Esophagus muscularis mucosa (tissue), 4 donors: ENCODE measurements around the gene DMAC2L.

Experiments
- CTCF ChIP-seq, 3 experiments: fragments of 200-600 bp in 2 of 3; fragments of 450-650 bp in 1 of 3; sonication (generic) in 2 of 3; IDR thresholded peaks; one replicate each; pipeline ENCODE4 v1.5.1; 2017 to 2019; ENCODE audit warnings: antibody characterized with exemption in 3 of 3, mild to moderate bottlenecking in 2 of 3, moderate library complexity in 1 of 3
- EP300 ChIP-seq: sonication (generic); formaldehyde crosslinking; IDR thresholded peaks from one replicate; pipeline ENCODE4 v1.6.1; 2017; ENCODE audit warnings: antibody characterized with exemption
- POLR2A ChIP-seq: fragments of 450-650 bp; IDR thresholded peaks from one replicate; pipeline ENCODE4 v1.6.1; 2017; ENCODE audit warnings: antibody characterized with exemption, moderate library complexity, mild to moderate bottlenecking, low read depth

- TF ChIP-seq CTCF (IDR thresholded peaks at IDR 0.05), result no peak
- TF ChIP-seq POLR2A, result no peak
- no peak for TF ChIP-seq EP300
Measured at GRCh38 chr14:50350975-50351374, 38.9 kb downstream of the DMAC2L start.
